ENCODE data around the gene NUDT5. TPM values are rescaled to one million over a fixed set of nuclear protein-coding genes. Genes with fewer than 3 reads are reported as not detected.

NUDT5 gene
- polyA plus RNA-seq, 1 of the 3 experiments (the other 2 are of a cell fraction) = 61.2 TPM

- ChIA-PET POLR2A (no interaction called here), CTCF (no interaction called here)
- Histone ChIP-seq H3K79me2 (ENCODE audit: insufficient read depth) (no peaks in the 10 kb centered on the region), H3K36me3 (replicated peaks in 1 of 2; ENCODE audit: control insufficient read depth in 1 of 2, insufficient read depth in 2 of 2, low read length in 1 of 2) (peaks cover 37 to 42% of the 10 kb centered on the region in 2 experiments), H3K4me3 (ENCODE audit: low read depth in 2 of 2, low read length in 1 of 2) (no peak overlapping the region), H3K4me2 (no peak overlapping the region), H3K4me1 (ENCODE audit: control insufficient read depth in 1 of 2, insufficient read depth in 2 of 2, low read depth in 1 of 2, low read length in 1 of 2) (peaks cover 0 to 2% of the 10 kb centered on the region in 2 experiments; a peak in 2 of 4 replicates), H4K20me1 (ENCODE audit: insufficient read depth) (no peaks in the 10 kb centered on the region), H3K27me3 (ENCODE audit: insufficient read depth) (no peaks in the 10 kb centered on the region), H3K27ac (ENCODE audit: low read depth in 2 of 2, low read length in 1 of 2) (peak overlapping the region in 1 of 2 experiments; percentile 58; a peak in 1 of 4 replicates), H3F3A (replicated peaks; ENCODE audit: insufficient read depth) (no peaks in the 10 kb centered on the region), H3K9me3 (no peaks in the 10 kb centered on the region; the same call in 1 of the 2 replicates), H2AFZ (ENCODE audit: low read depth) (no peak overlapping the region), H3K9ac (no peak overlapping the region), H3K9me2 (no peaks in the 10 kb centered on the region)
- DNase-seq = no peak
- WGBS (ENCODE audit: low lambda C conversion rate) = 78% methylated on average over 6 of the region's 6 CpGs
- no peak for TF ChIP-seq RXRA (IDR thresholded peaks at IDR 0.05; ENCODE audit: borderline replicate concordance, low read depth)
- no peak for TF ChIP-seq GATA2 (CRISPR knock-in tag; IDR thresholded peaks at IDR 0.05)
- TF ChIP-seq REST (IDR thresholded peaks at IDR 0.05; ENCODE audit: low read depth, low read length) = peak; percentile 64; the same call in 1 of the 2 replicates
- no peak for TF ChIP-seq JUND (IDR thresholded peaks at IDR 0.05)
- TF ChIP-seq FOSL2 (IDR thresholded peaks at IDR 0.05; ENCODE audit: borderline replicate concordance, low read depth) = no peak
- TF ChIP-seq PBX3 (IDR thresholded peaks at IDR 0.05) = no peak
- TF ChIP-seq ZBTB33 (IDR thresholded peaks at IDR 0.05; ENCODE audit: borderline replicate concordance, low read depth) = no peak
- no peak for TF ChIP-seq NRF1 (IDR thresholded peaks at IDR 0.05; ENCODE audit: low read depth, low read length)
- no peak for TF ChIP-seq RAD21 (IDR thresholded peaks at IDR 0.05; ENCODE audit: low read length)
Observed at GRCh38 chr10:12154516-12154915, 41.2 kb downstream of the NUDT5 start.

- Histone ChIP-seq H3K9me2 (no peaks in the 10 kb centered on the region), H3K79me2 (ENCODE audit: insufficient read depth) (no peaks in the 10 kb centered on the region; the same call in 1 of the 2 replicates), H4K20me1 (ENCODE audit: insufficient read depth) (no peaks in the 10 kb centered on the region), H3K4me3 (ENCODE audit: low read depth in 2 of 2, low read length in 1 of 2) (no peak overlapping the region), H3K36me3 (replicated peaks in 1 of 2; ENCODE audit: control insufficient read depth in 1 of 2, insufficient read depth in 2 of 2, low read length in 1 of 2) (peaks cover 19 to 33% of the 10 kb centered on the region in 2 experiments), H3K27me3 (ENCODE audit: insufficient read depth) (no peaks in the 10 kb centered on the region), H3F3A (replicated peaks; ENCODE audit: insufficient read depth) (no peaks in the 10 kb centered on the region), H3K27ac (ENCODE audit: low read depth in 2 of 2, low read length in 1 of 2) (no peak overlapping the region), H3K9me3 (no peaks in the 10 kb centered on the region; the same call in 1 of the 2 replicates), H3K4me2 (no peak overlapping the region), H3K9ac (no peak overlapping the region), H2AFZ (ENCODE audit: low read depth) (no peak overlapping the region), H3K4me1 (ENCODE audit: control insufficient read depth in 1 of 2, insufficient read depth in 2 of 2, low read depth in 1 of 2, low read length in 1 of 2) (peaks cover 0 to 2% of the 10 kb centered on the region in 2 experiments; a peak in 2 of 4 replicates)
- no peak for DNase-seq
- POLR2A ChIA-PET = no interaction called here
- CTCF ChIA-PET = interaction anchor here (1.2 kb wide), 1 partner anchor 12 kb away, joined by 3 read pairs; no protein-coding TSS in a partner anchor
- 72% methylated on average over 4 of the region's 4 CpGs for WGBS (ENCODE audit: low lambda C conversion rate)
- TF ChIP-seq MAX (IDR thresholded peaks at IDR 0.05; ENCODE audit: low read depth) (no peak), USF2 (IDR thresholded peaks at IDR 0.05; ENCODE audit: borderline replicate concordance, low read depth, low read length) (no peak), ZBTB33 (IDR thresholded peaks at IDR 0.05; ENCODE audit: borderline replicate concordance, low read depth) (no peak), MEF2A (IDR thresholded peaks at IDR 0.05; ENCODE audit: borderline replicate concordance, low read depth) (no peak), POLR2AphosphoS5 (IDR thresholded peaks at IDR 0.05; ENCODE audit: low read depth, low read length) (no peak), FOXJ3 (CRISPR knock-in tag; IDR thresholded peaks at IDR 0.05) (no peak), RXRA (IDR thresholded peaks at IDR 0.05; ENCODE audit: borderline replicate concordance, low read depth) (no peak), GABPA (IDR thresholded peaks at IDR 0.05; ENCODE audit: low read depth) (no peak), NRF1 (IDR thresholded peaks at IDR 0.05; ENCODE audit: low read depth, low read length) (no peak), TEAD4 (IDR thresholded peaks at IDR 0.05; ENCODE audit: borderline replicate concordance, insufficient read depth) (no peak), SIN3A (IDR thresholded peaks at IDR 0.05; ENCODE audit: borderline replicate concordance, low read depth, low read length) (no peak), JUND (IDR thresholded peaks at IDR 0.05) (no peak)
Observed at GRCh38 chr10:12150163-12150562, 45.5 kb downstream of the NUDT5 start.
